Fibroblast of mammary gland (primary cell): ENCODE data around the gene AKNA.

Source experiments
- DNase-seq: peaks from one replicate; pipeline ENCODE4 v3.0.0-alpha.2; 2010; ENCODE audit warnings: low read depth
- H3K4me3 ChIP-seq: 2 replicates; pipeline ENCODE4 v1.5.1; 2011; ENCODE audit warnings: low read depth, mild to moderate bottlenecking, low read length, moderate library complexity; ENCODE audit not compliant: control insufficient read depth
- TF ChIP-seq, protein P1 (sequence below): conservative IDR thresholded peaks from 2 replicates; pipeline ENCODE4 v1.5.1; 2011; ENCODE audit warnings: low read depth, low read length, inconsistent platforms; ENCODE audit not compliant: control insufficient read depth, insufficient read depth

AKNA gene

GRCh38 chr9:114341991-114342390 is 45.8 kb downstream of the AKNA start:
- TF ChIP-seq, protein P1, sequence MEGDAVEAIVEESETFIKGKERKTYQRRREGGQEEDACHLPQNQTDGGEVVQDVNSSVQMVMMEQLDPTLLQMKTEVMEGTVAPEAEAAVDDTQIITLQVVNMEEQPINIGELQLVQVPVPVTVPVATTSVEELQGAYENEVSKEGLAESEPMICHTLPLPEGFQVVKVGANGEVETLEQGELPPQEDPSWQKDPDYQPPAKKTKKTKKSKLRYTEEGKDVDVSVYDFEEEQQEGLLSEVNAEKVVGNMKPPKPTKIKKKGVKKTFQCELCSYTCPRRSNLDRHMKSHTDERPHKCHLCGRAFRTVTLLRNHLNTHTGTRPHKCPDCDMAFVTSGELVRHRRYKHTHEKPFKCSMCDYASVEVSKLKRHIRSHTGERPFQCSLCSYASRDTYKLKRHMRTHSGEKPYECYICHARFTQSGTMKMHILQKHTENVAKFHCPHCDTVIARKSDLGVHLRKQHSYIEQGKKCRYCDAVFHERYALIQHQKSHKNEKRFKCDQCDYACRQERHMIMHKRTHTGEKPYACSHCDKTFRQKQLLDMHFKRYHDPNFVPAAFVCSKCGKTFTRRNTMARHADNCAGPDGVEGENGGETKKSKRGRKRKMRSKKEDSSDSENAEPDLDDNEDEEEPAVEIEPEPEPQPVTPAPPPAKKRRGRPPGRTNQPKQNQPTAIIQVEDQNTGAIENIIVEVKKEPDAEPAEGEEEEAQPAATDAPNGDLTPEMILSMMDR, result no peak
- H3K4me3 ChIP-seq, result no peak overlapping the region
- DNase-seq, result no peak

DNA sequence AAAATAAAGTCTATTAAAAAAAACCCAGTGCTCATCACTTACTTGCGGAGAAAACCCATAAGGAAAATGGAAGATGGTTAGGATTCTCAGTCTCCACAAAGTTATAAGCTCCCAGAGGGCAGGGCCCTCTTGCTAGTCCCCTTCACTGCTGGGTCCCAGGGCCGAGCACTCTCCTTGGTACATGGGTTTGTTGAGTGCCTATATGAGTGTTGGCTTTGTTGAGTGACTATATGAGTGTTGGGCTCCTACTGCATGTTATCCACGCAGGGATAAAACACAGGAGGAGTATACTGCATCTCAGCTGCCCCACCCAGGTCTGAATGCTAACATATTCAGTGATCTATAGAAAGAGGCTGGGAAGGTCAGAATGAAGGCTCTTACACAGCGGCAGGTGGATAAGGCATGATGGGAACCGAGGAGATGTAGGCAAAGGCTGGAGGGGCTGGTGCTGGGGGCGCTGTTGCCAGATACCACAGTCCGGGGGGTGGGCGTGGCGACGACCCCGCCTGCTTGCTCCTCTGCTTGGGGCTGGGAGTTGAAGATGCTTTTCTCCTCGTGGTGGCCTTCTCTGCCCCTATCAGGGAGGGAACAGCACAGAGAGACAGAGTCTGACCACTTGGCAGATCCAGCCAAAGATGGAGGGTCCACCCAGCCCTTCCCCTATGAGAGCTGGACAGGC is 46.5 kb downstream of the AKNA start:
- TF ChIP-seq, protein P1, result no peak
- DNase-seq, result no peak
- no peak overlapping the region for H3K4me3 ChIP-seq

DNA sequence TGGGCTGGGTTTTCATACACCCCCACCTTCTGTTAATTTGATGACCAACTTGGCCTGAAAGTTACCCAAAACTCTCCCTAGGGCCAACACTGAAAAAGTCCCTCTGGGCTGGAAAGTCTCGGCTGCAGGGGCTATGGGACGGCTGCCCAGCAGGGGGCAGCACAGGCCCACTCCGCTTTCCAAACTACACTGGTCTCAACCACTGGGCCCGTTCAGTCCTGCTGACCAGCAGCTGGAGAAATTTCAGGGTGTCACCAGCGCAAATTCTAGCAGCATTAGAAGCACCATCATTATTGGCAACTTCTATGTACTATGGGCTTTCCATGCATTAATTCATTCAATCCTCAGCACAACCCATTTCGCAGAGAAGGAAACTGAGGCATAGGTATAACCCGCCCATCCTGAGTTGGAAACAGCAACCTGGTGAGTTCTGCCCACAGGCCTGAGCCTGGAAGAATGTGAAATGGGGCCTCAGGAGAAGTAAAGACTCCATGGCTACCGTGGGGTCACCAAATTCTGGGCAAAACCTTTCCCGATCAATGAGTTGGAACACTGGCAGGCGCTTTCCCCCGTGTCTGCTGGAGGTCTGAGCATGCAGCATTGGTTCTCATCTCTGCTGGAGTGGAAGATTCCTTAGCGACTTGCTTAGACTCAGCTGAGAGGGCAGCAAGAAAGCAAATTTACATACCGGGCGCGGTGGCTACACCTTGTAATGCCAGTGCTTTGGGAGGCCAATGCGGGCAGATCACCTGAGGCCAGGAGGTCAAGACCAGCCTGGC is 48.5 kb downstream of the AKNA start:
- no peak overlapping the region for H3K4me3 ChIP-seq
- TF ChIP-seq, protein P1, result peak; percentile 93
- DNase-seq, result peak; percentile 60

- TF ChIP-seq, protein P1, result no peak
- no peak overlapping the region for H3K4me3 ChIP-seq
Measured at GRCh38 chr9:114338187-114338586, 49.6 kb downstream of the AKNA start.

GRCh38 chr9:114336699-114337395 is 50.9 kb downstream of the AKNA start:
- no peak for DNase-seq
- TF ChIP-seq, protein P1, result no peak

More at GRCh38 chr9:114338187-114338586, 49.6 kb downstream of the AKNA start:
- no peak for DNase-seq

DNA sequence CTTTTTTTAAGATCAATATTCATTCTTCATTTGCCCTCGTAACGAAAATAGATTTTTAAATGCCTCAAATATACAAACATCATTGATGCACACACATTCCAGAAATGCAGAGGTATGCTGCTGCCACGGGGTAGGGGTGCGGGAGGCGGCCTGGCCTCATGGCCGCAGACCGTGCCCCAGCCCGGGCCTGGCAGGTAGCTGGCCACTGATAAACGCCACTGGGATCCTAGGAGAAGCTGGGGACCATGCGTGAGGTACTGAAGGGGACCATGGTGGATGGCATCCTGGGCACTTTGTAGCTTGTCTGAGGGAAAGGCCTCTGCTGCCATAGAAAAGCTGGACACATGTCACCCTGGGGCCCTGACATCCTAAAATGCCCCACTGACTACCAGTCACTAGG is 51.6 kb downstream of the AKNA start:
- TF ChIP-seq, protein P1, result no peak
- no peak overlapping the region for H3K4me3 ChIP-seq

More at GRCh38 chr9:114336699-114337395, 50.9 kb downstream of the AKNA start:
- no peak overlapping the region for H3K4me3 ChIP-seq

More for the DNA sequence above, 51.6 kb downstream of the AKNA start:
- DNase-seq, result no peak
